A549 (cell line): ENCODE measurements around the gene NEUROD4.

ENCODE experiments used
- CEBPB ChIP-seq, 2 experiments: fragments of >200 bp in 1 of 2; sonication (Bioruptor Twin) in 1 of 2; formaldehyde crosslinking in 1 of 2; IDR thresholded peaks; 2 replicates each; pipeline ENCODE4 v1.6.1; 2012 to 2016
- CTCF ChIP-seq: fragments of >200 bp; sonication (Bioruptor Twin); formaldehyde crosslinking; IDR thresholded peaks from 3 replicates; pipeline ENCODE4 v1.5.1; 2016
- ESRRA ChIP-seq: fragments of 150-350 bp; IDR thresholded peaks from 2 replicates; pipeline ENCODE4 v1.6.1; 2014; ENCODE audit warnings: mild to moderate bottlenecking, low read length, borderline replicate concordance
- HDAC2 ChIP-seq: fragments of 200-600 bp; sonication (generic); IDR thresholded peaks from 2 replicates; pipeline ENCODE4 v1.6.1; 2016

DNA sequence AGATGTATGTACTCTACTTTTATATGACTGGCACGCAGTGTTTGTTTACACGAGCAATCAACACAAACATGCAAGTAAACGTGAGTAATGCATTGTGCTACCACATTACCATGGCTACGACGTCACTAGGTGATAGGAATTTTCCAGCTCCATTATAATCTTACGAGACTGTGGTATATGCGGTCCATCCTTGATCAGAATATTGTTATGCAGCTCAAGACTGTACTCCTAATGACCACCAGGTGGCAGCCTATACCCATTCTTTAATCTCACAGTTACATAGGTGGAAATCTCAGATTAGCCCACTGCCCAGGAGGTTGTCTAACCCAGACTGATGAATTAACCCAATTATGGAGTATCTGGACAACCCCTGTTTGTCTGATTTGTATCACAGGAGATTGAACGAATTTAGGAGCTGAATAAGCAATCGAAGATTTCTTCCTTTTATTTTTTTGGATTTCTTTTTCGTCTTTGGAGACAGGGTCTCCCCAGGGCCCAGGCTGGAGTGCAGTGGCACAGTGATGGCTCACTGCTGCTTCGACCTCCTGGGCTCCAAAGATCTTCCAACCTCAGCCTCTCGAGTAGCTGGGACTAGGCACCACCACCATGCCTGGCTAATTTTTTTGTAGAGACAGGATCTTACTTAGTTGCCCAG, 26.5 kb upstream of the NEUROD4 start:
- TF ChIP-seq CEBPB (IDR thresholded peaks at IDR 0.05): no peak
- TF ChIP-seq HDAC2: no peak
- no peak for TF ChIP-seq ESRRA
- TF ChIP-seq CTCF: peak; percentile 90
